HCT116 (cell line): ENCODE results near the gene IQGAP2. TPM values are rescaled to one million over a fixed set of nuclear protein-coding genes. Genes with fewer than 3 reads are reported as not detected.

ENCODE experiments used
- ATAC-seq: fragments of 200-7000 bp; cut with Tn5 transposase; 2 replicates; pipeline ENCODE4 v1.9.1; 2020; ENCODE audit warnings: mild to moderate bottlenecking, moderate library complexity
- BruUV-seq: library from RNA; stranded (reverse); fragments of 400-500 nt; replicated peaks from 2 replicates; lab custom pipeline; 2021; lab: Mats Ljungman, UMichigan
- CTCF ChIA-PET: fragments of 300-600 bp; sonication (Branson Sonifier 250); formaldehyde crosslinking; loops from one replicate; lab custom pipeline; 2021; ENCODE audit warnings: antibody characterized with exemption; lab: Charles Lee
- POLR2A ChIA-PET: fragments of 300-600, 350-600 bp; sonication (Branson Sonifier 250); formaldehyde crosslinking; loops from one replicate; lab custom pipeline; 2021; ENCODE audit warnings: antibody characterized with exemption; lab: Charles Lee
- RAD21 ChIA-PET, 2 experiments: fragments of 300-600 bp; sonication (Branson Sonifier 250); formaldehyde crosslinking; loops; one replicate each; lab custom pipeline; 2023; ENCODE audit warnings: low total read pairs in 2 of 2; ENCODE audit not compliant: uncharacterized antibody in 2 of 2, unreplicated experiment in 2 of 2, low non-redundant PET in 1 of 2; lab: Charles Lee
- DNase-seq: peaks from one replicate; pipeline ENCODE4 v3.0.0-alpha.2; 2010; ENCODE audit warnings: low read depth, low spot score
- H2AFZ ChIP-seq: fragments of 200-600 bp; shearing (Covaris generic), sonication (generic); 2 replicates; pipeline ENCODE4 v1.6.1; 2017; ENCODE audit warnings: low read depth, mixed run types, mixed read lengths, antibody characterized with exemption, low read length; ENCODE audit not compliant: poor library complexity, severe bottlenecking
- H3K27ac ChIP-seq: 2 replicates; pipeline ENCODE4 v1.5.1; 2012; ENCODE audit warnings: low read depth, low read length
- H3K27me3 ChIP-seq: fragments of 200-600 bp; sonication (generic); 2 replicates; pipeline ENCODE4 v1.6.1; 2016; ENCODE audit warnings: mixed run types, low read length, mixed read lengths; ENCODE audit not compliant: insufficient read depth
- H3K36me3 ChIP-seq, 2 experiments: fragments of 200-500 bp in 1 of 2; fragments of 200-600 bp in 1 of 2; sonication (Bioruptor generic) in 1 of 2; sonication (generic) in 1 of 2; 2 replicates each; pipeline versions ENCODE4 v1.5.1 to v1.6.1; 2014 to 2016; ENCODE audit warnings: low read length in 2 of 2, inconsistent platforms in 1 of 2, mixed read lengths in 1 of 2, mixed run types in 1 of 2; ENCODE audit not compliant: insufficient read depth in 2 of 2, control insufficient read depth in 1 of 2
- H3K4me1 ChIP-seq, 2 experiments: fragments of 200-600 bp in 1 of 2; sonication (generic) in 1 of 2; 2 replicates each; pipeline versions ENCODE4 v1.5.1 to v1.6.1; 2012 to 2017; ENCODE audit warnings: low read length in 2 of 2, inconsistent platforms in 1 of 2, mild to moderate bottlenecking in 1 of 2, mixed read lengths in 1 of 2, mixed run types in 1 of 2, moderate library complexity in 1 of 2; ENCODE audit not compliant: insufficient read depth in 2 of 2, control insufficient read depth in 1 of 2
- H3K4me2 ChIP-seq: fragments of 200-600 bp; sonication (generic); 2 replicates; pipeline ENCODE4 v1.6.1; 2017; ENCODE audit warnings: mixed run types, low read length, mixed read lengths
- H3K4me3 ChIP-seq, 2 experiments: fragments of 200-600 bp in 1 of 2; sonication (generic) in 1 of 2; replicated peaks in 1 of 2; 2 replicates each; pipeline ENCODE4 v1.5.1; 2011 to 2016; ENCODE audit warnings: low read length in 2 of 2, control low read depth in 1 of 2, low read depth in 1 of 2, mild to moderate bottlenecking in 1 of 2, mixed read lengths in 1 of 2, mixed run types in 1 of 2
- H3K79me2 ChIP-seq: fragments of 200-600 bp; sonication (generic); 2 replicates; pipeline ENCODE4 v1.6.1; 2017; ENCODE audit warnings: mild to moderate bottlenecking, mixed run types, low read length, moderate library complexity, mixed read lengths; ENCODE audit not compliant: insufficient read depth
- H3K9ac ChIP-seq: fragments of 200-600 bp; sonication (generic); 2 replicates; pipeline ENCODE4 v1.6.1; 2016; ENCODE audit warnings: low read length, mixed read lengths
- H3K9me2 ChIP-seq: fragments of 200-600 bp; sonication (generic), shearing (Covaris generic); 2 replicates; pipeline ENCODE4 v1.6.1; 2017; ENCODE audit warnings: mixed run types, mild to moderate bottlenecking, moderate library complexity; ENCODE audit not compliant: insufficient read depth
- H3K9me3 ChIP-seq, 2 experiments: fragments of 200-500 bp in 1 of 2; fragments of 200-600 bp in 1 of 2; sonication (Bioruptor generic) in 1 of 2; sonication (generic) in 1 of 2; 2 replicates each; pipeline ENCODE4 v1.6.1; 2014 to 2017; ENCODE audit warnings: low read length in 2 of 2, mixed read lengths in 2 of 2, inconsistent platforms in 1 of 2, low read depth in 1 of 2, mild to moderate bottlenecking in 1 of 2, mixed run types in 1 of 2, moderate library complexity in 1 of 2; ENCODE audit not compliant: control insufficient read depth in 1 of 2, insufficient read depth in 1 of 2
- H4K20me1 ChIP-seq: fragments of 200-600 bp; sonication (generic), shearing (Covaris generic); 2 replicates; pipeline ENCODE4 v1.6.1; 2017; ENCODE audit warnings: mixed run types, mild to moderate bottlenecking, moderate library complexity; ENCODE audit not compliant: insufficient read depth
- ATF3 ChIP-seq: IDR thresholded peaks from 2 replicates; pipeline ENCODE4 v1.6.1; 2012
- CEBPB ChIP-seq: IDR thresholded peaks from 2 replicates; pipeline ENCODE4 v1.6.1; 2012; ENCODE audit warnings: low read depth
- CTCF ChIP-seq, 3 experiments: fragments of 200-600 bp in 1 of 3; sonication (generic) in 1 of 3; IDR thresholded peaks in 2 of 3; conservative IDR thresholded peaks in 1 of 3; 2 replicates each; pipeline ENCODE4 v1.5.1; 2012 to 2017; ENCODE audit warnings: low read depth in 2 of 3, low read length in 2 of 3, antibody characterized with exemption in 1 of 3, borderline replicate concordance in 1 of 3, control low read depth in 1 of 3, mild to moderate bottlenecking in 1 of 3, mixed read lengths in 1 of 3, mixed run types in 1 of 3, moderate library complexity in 1 of 3; ENCODE audit not compliant: insufficient read depth in 1 of 3
- EGR1 ChIP-seq: IDR thresholded peaks from 2 replicates; pipeline ENCODE4 v1.6.1; 2012; ENCODE audit warnings: low read depth
- ELF1 ChIP-seq: IDR thresholded peaks from 2 replicates; pipeline ENCODE4 v1.6.1; 2012; ENCODE audit warnings: low read depth, borderline replicate concordance
- EZH2phosphoT487 ChIP-seq: fragments of 200-600 bp; IDR thresholded peaks from 2 replicates; pipeline ENCODE4 v1.6.1; 2018; ENCODE audit warnings: antibody characterized with exemption, borderline replicate concordance
- JUND ChIP-seq: IDR thresholded peaks from 2 replicates; pipeline ENCODE4 v1.6.1; 2012
- MAX ChIP-seq: IDR thresholded peaks from 2 replicates; pipeline ENCODE4 v1.6.1; 2012
- POLR2A ChIP-seq: IDR thresholded peaks from 2 replicates; pipeline ENCODE4 v1.7.0; 2011; ENCODE audit warnings: borderline replicate concordance; ENCODE audit not compliant: insufficient read depth, insufficient read length; ENCODE audit errors: extremely low read depth
- POLR2AphosphoS5 ChIP-seq: IDR thresholded peaks from 2 replicates; pipeline ENCODE4 v1.6.1; 2011; ENCODE audit warnings: mild to moderate bottlenecking, low read depth, low read length, moderate library complexity
- RAD21 ChIP-seq: IDR thresholded peaks from 2 replicates; pipeline ENCODE4 v1.6.1; 2012; ENCODE audit warnings: low read depth, mild to moderate bottlenecking
- SP1 ChIP-seq: IDR thresholded peaks from 2 replicates; pipeline ENCODE4 v1.6.1; 2012; ENCODE audit warnings: low read depth
- SRF ChIP-seq: IDR thresholded peaks from 2 replicates; pipeline ENCODE4 v1.6.1; 2012; ENCODE audit warnings: low read depth
- YY1 ChIP-seq: IDR thresholded peaks from 2 replicates; pipeline ENCODE4 v1.6.1; 2011; ENCODE audit warnings: low read length, low read depth, moderate library complexity, mild to moderate bottlenecking; ENCODE audit not compliant: insufficient replicate concordance; ENCODE audit errors: extremely low read depth
- ZBTB33 ChIP-seq: IDR thresholded peaks from 2 replicates; pipeline ENCODE4 v1.6.1; 2011; ENCODE audit warnings: mild to moderate bottlenecking, low read length, moderate library complexity; ENCODE audit not compliant: insufficient replicate concordance; ENCODE audit errors: extremely low read depth
- ZFX ChIP-seq: fragments of 450-650 bp; IDR thresholded peaks from 2 replicates; pipeline ENCODE4 v1.6.1; 2017
- ZNF274 ChIP-seq: fragments of 200-500 bp; sonication (Bioruptor generic); IDR thresholded peaks from 2 replicates; pipeline ENCODE4 v1.6.1; 2014; ENCODE audit warnings: mild to moderate bottlenecking, low read depth, low read length, inconsistent platforms
- intact Hi-C: fragments of 100-400 bp; cut with micrococcal nuclease; formaldehyde crosslinking; loops from 2 replicates; pipeline ENCODE4 v1.10.0; 2022
- total RNA-seq: library from RNA; stranded (reverse); gene quantifications from one replicate; pipeline ENCODE4 v1.2.1, GENCODE V29; 2021; ENCODE audit not compliant: unreplicated experiment

Gene IQGAP2
- total RNA-seq, 1 experiment from 2014 or later = 2.0 TPM

- TF ChIP-seq CEBPB (no peak), SP1 (no peak), YY1 (no peak), JUND (no peak), EGR1 (no peak), POLR2AphosphoS5 (no peak), ZBTB33 (no peak), RAD21 (no peak), ATF3 (no peak), ZNF274 (no peak), EZH2phosphoT487 (no peak), CTCF (IDR thresholded peaks at IDR 0.05 in 2 of 3, conservative IDR thresholded peaks at IDR 0.05 in 1 of 3; ENCODE audit: borderline replicate concordance in 1 of 3, insufficient read depth in 1 of 3, low read depth in 2 of 3, low read length in 2 of 3) (no peak), SRF (no peak), ZFX (no peak), ELF1 (no peak), POLR2A (no peak), MAX (no peak)
- intact Hi-C loops = no loop called here
- H3K4me3 ChIP-seq = no peak overlapping the region
- ChIA-PET RAD21 (no interaction called here), CTCF (no interaction called here), POLR2A (no interaction called here)
- no peaks in the 10 kb centered on the region for H4K20me1 ChIP-seq
- H3K79me2 ChIP-seq = no peaks in the 10 kb centered on the region
- BruUV-seq = no TSS peak
- no peaks in the 10 kb centered on the region for H3K9me2 ChIP-seq
- no peaks in the 10 kb centered on the region for H3K27me3 ChIP-seq
- no peaks in the 10 kb centered on the region for H3K9me3 ChIP-seq
- no peak for ATAC-seq
- DNase-seq = no peak
- H2AFZ ChIP-seq = no peak overlapping the region
- no peak overlapping the region for H3K9ac ChIP-seq
- no peak overlapping the region for H3K27ac ChIP-seq
- peaks cover 0 to 19% of the 10 kb centered on the region in 2 experiments; a peak in 2 of 4 replicates for H3K4me1 ChIP-seq
- H3K36me3 ChIP-seq = no peaks in the 10 kb centered on the region
- H3K4me2 ChIP-seq = no peak overlapping the region
These were observed 39.5 kb upstream of the IQGAP2 start for GRCh38 chr5:76363352-76364225.
